HG03108 (cell line): ENCODE measurements around the gene SFTPA1.
"Not testable (repeated sequence)": the region's sequence is repeated elsewhere in the genome, so short reads cannot be mapped to it uniquely, and the experiment has no call there.

Source experiments
- ATAC-seq: cut with Tn5 transposase; IDR thresholded peaks from one replicate; pipeline ENCODE4 v1.9.1; 2021; ENCODE audit warnings: moderate library complexity; ENCODE audit not compliant: unreplicated experiment

Gene SFTPA1

DNA sequence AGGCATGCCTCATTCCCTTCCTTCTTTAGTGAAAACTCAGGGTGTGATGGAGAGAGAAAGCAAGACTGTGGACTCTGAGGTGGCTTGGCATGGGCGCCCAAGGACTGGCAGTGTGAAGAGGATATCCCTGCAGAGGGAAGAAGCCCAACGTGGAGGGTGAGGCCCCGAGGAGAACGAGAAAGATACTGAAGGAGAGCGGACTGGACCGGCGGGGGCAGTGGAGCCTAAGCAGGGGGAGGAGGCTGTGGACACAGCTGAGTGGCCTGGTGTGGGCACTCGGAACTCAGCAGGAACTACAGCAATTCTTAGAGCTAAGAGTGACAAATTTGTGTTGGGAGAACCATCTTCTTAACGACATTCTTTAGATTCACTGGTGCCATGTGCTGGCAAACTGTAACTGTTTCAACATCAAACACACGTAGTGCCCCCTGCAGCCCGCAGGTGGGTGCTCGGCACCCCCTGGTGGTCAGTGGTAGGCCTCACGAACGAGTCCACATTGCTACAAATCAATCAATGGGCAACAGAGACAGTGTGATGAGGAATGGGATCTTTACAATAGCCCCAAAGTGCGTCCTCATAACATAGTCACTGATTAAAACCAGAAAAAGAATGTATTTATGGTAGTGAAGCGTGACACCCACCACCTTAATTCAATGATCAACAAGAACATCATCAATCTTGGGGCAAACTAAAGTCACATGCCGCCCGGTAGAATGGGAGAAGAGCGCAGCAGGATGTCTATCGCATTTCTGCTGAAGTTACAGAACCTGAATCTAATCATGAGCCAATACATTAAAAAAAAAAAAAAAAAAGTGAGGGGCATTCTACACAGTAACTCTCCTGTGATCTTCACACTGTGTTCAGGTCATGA lies 2.0 kb upstream of the SFTPA1 start:
- ATAC-seq: no peak

DNA sequence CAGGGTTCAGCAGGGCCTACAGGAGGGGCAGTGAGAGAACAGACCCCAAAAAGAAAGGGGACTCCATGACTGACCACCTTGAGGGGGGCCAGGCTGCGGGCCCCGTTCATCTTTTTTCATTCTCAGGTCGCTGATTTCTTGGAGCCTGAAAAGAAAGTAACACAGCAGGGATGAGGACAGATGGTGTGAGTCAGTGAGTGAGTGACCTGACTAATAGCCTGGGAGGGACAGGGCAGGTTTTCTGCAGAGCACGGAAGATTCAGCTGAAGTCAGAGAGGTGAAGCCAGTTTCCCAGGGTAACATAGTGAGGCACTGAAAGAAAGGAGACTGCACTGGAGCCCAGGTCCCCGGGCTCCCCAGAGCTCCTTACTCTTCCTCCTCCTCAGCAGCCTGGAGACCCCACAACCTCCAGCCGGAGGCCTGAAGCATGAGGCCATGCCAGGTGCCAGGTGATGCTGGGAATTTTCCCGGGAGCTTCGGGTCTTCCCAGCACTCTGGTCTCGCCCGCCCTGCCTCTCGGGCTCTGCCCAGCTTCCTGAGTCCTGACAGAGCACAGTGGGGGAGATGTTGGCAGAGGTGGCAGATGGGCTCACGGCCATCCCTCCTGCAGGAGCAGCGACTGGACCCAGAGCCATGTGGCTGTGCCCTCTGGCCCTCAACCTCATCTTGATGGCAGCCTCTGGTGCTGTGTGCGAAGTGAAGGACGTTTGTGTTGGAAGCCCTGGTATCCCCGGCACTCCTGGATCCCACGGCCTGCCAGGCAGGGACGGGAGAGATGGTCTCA lies 646 bp downstream of the SFTPA1 start:
- not testable (repeated sequence) for ATAC-seq

DNA sequence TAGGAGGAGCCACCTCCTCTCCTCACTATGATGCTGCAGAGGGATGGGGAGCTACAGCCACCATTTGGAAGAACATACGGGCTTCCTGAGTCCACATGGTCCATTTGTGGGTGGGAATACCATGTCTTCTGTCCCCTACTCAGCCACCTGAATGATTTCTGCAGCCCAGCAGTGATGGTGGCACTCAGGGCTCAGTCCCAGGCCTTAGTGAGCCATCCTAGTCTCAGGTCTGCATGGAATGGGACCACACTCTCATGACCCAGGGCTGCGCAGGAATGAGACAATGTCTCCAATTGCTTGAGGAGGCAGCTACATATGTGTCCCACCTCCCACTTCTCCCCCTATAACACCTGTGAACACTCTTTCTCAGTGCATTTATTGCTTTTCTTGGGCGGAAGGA lies 4.8 kb downstream of the SFTPA1 start:
- no peak for ATAC-seq

DNA sequence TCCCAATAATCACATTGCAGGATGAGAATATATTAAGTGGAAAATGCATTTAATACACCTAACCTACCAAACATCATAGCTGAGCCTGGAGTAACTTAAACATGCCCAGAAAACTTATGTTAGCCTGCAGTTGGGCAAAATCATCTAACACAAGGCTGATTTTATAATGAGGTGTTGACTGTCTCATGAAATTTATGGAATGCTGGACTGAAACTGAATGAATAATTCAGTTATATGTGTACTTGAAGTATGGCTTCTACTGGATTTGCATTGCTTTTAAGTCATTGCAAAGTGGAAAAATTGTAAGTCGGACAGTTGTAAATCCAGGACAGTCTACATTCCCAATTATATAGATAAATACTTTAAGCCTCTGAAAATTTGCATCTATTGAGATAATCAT lies 5.4 kb downstream of the SFTPA1 start:
- ATAC-seq: no peak

DNA sequence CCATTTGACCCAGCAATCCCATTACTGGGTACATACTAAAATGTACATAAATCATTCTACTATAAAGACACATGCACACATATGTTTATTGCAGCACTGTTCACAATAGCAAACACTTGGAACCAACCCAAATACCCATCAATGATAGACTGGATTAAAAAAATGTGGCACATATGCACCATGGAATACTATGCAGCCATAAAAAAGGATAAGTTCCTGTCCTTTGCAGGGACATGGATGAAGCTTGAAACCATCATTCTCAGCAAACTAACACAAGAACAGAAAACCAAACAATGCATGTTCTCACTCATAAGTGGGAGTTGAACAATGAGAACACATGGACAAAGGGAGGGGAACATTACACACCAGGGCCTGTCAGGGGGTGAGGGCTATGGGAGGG lies 12.9 kb downstream of the SFTPA1 start:
- not testable (repeated sequence) for ATAC-seq

DNA sequence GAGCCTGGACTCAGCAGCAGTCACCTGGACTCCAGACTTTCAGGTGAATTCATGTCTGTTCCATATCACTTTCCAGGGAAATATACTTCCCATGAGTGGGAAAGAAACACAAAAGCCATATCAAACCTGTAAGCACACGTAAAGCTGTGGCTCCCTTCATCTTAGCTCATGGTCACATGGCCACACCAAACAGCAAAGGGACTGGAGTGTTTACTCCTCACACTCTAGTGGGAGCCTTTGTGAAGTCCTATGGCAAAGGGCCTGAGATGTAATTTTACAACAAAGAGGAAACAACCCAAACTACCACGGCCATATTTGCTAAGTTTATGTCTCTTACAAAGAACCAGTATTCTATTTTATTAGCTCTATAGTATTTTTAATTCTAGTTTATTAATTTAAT lies 16.3 kb downstream of the SFTPA1 start:
- ATAC-seq: no peak

DNA sequence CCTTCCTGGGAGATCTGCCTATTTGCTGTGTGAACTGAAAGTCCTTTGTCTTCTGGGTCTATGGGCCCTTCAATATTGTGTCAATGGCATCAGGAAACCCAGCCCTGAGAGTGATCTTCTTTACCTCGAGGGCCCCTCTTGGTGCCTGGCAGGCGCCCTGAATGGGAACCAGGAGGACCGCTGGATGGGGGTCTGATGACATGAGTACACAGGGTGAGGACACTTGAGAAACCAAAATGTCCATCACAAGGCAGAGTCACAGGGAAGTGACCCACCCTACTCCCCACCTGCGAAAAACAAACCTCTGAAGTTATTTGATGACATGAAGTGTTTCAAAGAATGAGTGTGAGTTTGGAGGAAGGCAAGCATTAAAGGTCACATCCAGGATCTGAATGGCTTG lies 17.3 kb downstream of the SFTPA1 start:
- ATAC-seq: no peak

DNA sequence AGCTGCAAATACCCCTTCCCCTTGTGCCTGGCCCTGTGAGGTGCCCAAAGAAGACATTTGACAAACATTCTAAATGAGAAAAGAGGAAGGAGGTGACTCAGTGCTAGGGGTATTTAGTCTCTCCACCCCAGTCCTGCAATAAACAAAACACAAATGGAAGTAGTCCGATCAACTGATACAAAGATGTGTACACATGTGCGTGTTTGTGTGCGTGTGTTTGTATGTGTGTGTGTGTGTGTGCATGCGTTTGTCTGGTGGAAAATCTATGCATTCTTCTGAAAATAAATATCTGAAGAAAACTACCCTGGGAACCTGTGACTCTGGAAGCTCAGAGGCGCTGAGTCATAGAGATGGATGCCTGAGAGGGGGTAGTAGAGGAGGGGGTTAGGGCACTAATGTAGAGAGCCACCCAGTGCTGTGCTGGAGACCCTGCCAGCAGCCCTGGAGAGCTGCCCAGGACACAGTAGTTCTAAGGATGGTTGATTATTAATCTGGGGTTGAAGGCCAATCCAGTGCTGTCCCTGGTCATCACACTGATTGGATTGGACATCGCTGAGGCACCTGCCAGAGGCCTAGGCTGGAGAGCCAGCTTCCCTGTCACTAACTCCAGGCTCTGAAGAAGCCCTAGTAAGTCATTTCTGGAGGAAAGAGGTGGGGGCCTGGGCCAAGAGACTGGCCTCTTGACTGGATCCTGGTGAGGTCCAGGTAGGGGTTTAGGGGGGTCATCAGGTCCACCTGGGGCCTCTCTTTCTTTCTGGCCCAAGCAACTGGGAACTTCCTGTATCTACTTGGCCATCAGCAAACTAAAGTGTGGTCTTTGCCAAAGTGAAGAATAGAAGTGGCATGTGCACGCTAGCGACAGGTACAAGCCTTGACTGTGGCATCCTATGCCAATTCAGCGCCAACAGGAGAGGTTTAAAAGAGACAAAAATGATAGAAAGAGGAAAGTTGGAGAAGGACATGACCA lies 18.5 kb downstream of the SFTPA1 start:
- no peak for ATAC-seq

DNA sequence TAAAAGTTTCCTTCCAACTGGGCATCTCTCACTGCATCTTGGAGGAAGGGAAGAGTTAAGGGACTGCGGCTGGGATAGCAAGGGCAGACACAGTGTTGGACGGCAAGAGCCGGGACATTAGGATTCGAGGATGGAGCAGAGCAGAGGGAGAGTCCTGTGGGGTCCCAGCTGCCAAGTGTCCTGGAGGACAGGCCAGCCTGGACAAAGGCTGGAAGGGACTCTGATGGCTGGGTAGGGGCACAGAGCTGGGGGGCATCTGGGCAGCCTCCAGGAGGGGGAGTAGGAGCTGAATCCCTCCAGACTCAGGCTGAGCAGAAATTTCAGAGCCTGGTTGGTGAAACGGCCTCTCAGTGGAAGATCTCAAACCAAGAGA lies 19.2 kb downstream of the SFTPA1 start:
- no peak for ATAC-seq

DNA sequence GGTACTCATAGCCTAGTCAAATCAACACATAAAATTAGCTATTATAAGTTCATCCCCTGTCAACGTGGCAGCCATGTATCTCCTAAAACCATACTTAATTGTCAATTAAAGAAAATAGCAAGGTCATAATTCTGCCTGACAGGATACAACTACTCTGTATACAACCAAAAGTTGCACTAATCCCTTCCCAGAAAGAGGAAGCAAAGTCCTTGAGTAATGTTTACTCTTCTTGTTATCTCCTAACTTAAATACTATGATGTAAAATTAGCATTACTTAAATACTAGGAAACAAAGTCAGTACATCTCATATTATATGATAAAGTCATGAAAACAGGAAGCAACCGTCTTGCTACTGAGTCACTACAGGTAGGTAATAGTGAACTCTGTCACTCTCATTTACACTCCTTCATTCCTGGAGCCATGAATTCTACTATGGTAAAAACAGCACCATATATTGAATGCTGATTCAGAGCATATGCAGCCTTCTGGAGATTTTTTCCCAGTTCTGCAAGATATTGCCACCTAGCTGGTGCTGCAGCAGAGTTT lies 26.0 kb downstream of the SFTPA1 start:
- ATAC-seq: not testable (repeated sequence)

DNA sequence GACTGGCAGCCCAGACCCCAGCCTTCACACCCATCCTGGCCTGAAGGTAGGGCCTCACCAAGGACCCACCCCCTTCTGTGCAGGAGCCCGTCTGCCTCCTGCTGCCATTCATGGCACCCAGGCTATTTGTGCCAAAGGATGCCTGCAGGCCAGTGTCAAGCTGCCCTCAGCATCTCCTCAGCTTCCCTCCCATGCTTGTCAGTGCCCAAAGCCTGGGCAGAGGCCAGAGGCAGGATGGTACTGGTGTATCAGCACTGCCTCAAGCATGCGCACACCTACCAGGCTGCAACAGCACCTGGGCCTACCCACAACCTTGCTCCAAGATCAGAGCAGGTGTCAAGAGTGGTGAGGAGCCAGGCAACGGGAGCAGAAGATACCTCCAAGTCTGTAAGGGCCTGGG lies 27.6 kb downstream of the SFTPA1 start:
- ATAC-seq: no peak

DNA sequence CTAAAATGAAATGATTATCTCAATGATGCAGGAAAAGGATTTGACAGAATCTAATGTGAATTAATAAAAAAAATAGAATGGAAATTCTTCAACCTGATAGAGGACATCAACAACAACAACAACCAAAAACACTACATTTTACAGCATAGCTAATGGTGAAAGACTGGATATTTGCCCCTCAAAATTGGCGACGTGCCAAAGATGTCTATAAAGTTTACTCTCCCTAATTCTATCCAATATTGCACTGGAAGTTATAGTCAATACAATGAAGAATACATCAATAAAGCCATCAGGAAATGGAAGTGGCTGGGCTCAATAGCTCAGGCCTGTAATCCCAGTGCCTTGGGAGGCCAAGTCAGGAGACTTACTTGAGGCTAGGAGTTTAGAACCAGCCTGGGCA lies 42.0 kb downstream of the SFTPA1 start:
- not testable (repeated sequence) for ATAC-seq

DNA sequence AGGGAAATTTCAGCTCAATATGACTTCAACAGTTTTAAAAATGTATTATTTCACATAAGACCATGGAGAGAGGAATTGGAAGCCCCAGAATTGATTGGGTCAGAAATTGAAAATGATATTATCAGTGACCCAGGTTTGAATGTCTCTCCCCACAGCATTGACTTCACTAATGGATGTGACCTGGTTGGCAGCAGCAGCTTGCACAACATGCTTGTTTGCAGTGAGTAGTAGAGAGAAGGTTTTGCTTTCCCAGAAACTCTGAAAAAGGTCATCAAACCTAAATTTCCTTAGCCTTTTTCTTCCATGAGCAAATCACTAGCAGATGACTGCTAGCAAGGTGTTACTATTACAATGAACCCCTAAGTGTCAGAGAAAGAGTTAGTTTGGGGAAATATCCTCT lies 52.5 kb downstream of the SFTPA1 start:
- ATAC-seq: not testable (repeated sequence)

DNA sequence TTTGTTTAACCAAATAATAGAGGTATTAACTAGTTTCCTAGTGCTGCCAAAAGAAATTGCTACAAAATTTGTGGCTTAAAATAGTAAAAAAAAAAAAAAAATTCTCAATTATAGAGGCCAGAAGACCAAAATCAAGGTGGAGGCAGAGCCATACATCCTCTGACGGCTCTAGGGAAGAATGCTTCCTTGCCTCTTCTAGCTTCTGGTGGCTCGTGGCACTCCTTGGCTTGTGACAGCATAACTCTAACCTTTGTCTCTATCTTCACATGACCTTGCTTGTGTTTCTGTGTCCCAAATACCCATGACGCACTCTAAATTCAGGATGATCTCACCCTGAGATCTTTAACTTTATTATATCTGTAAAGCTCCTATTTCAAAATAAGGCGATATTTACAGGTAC lies 53.9 kb downstream of the SFTPA1 start:
- ATAC-seq: not testable (repeated sequence)
